Vagina (tissue), 2 donors: ENCODE data around the gene ZNF70.

Experiments used
- POLR2A ChIP-seq, 2 donors: fragments of 450-650 bp; IDR thresholded peaks; one replicate each; pipeline ENCODE4 v1.6.1; 2017; ENCODE audit warnings: antibody characterized with exemption in 2 of 2, mild to moderate bottlenecking in 2 of 2, moderate library complexity in 2 of 2
- POLR2AphosphoS5 ChIP-seq, 2 donors: sonication (generic); formaldehyde crosslinking; IDR thresholded peaks; one replicate each; pipeline ENCODE4 v1.9.0; 2017; ENCODE audit warnings: antibody characterized with exemption in 2 of 2, mild to moderate bottlenecking in 2 of 2, low read depth in 1 of 2; ENCODE audit not compliant: insufficient read depth in 1 of 2
- TF ChIP-seq, protein P1 (sequence below), 3 experiments: fragments of 450-650 bp in 2 of 3; fragments of 200-600 bp in 1 of 3; sonication (generic) in 1 of 3; IDR thresholded peaks; one replicate each; pipeline ENCODE4 v1.5.1; 2017 to 2019; ENCODE audit warnings: antibody characterized with exemption in 3 of 3, mild to moderate bottlenecking in 2 of 3, moderate library complexity in 2 of 3

DNA sequence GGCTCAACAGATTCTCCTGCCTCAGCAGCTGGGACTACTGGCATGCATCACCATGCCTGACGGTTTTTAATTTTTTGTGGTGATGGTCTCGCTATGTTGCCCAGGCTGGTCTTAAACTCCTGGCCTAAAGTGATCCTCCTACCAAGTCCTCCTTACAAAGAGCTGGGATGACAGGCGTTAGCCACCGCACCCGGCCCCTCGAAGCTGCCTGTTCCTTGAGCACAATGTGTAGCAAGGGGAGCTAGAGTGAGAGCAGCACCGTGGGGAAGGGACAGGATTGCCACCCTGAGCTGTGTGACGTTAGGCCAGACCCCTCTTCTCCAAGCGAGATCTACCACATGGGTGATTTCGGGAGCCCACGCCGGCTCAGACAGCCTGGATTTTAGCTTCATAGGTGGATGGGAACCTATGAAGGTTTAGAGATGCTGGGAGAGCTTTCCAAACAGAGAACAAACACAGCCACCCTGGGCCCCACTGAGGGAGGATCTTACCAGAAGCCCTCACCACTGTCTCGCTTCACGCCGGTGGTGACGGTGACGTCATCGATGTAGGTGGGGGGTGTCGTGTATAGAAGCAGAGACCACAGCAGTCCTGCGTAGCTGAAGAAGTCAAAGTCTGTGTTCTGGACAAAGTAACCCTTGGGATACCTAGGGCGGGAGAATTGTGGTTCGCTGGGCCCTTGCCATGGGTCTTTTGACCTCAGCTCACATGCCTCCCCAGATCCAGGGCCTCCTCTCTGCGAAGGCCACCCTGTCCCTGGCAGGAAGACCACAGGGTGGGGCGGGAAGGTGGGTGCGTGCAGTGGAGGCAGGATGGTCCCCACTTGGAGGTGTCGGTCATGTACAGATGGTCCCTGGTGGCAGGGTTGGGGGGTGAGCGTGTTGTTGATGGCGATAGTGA, 37.0 kb downstream of the ZNF70 start:
- TF ChIP-seq, protein P1, sequence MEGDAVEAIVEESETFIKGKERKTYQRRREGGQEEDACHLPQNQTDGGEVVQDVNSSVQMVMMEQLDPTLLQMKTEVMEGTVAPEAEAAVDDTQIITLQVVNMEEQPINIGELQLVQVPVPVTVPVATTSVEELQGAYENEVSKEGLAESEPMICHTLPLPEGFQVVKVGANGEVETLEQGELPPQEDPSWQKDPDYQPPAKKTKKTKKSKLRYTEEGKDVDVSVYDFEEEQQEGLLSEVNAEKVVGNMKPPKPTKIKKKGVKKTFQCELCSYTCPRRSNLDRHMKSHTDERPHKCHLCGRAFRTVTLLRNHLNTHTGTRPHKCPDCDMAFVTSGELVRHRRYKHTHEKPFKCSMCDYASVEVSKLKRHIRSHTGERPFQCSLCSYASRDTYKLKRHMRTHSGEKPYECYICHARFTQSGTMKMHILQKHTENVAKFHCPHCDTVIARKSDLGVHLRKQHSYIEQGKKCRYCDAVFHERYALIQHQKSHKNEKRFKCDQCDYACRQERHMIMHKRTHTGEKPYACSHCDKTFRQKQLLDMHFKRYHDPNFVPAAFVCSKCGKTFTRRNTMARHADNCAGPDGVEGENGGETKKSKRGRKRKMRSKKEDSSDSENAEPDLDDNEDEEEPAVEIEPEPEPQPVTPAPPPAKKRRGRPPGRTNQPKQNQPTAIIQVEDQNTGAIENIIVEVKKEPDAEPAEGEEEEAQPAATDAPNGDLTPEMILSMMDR (IDR thresholded peaks at IDR 0.05): no peak
- no peak for TF ChIP-seq POLR2A (IDR thresholded peaks at IDR 0.05)
- no peak for TF ChIP-seq POLR2AphosphoS5 (IDR thresholded peaks at IDR 0.05; ENCODE audit: insufficient read depth in 1 of 2, low read depth in 1 of 2)
